Uterus (tissue), 2 donors: ENCODE data around the gene HCN2.

Experiments
- POLR2A ChIP-seq, 2 donors: fragments of 450-650 bp; IDR thresholded peaks; one replicate each; pipeline ENCODE4 v1.6.1; 2016; ENCODE audit warnings: antibody characterized with exemption in 2 of 2, mild to moderate bottlenecking in 1 of 2, moderate library complexity in 1 of 2
- TF ChIP-seq, protein P1 (sequence below), 4 experiments: fragments of 200-600 bp in 2 of 4; fragments of 450-650 bp in 2 of 4; sonication (generic) in 2 of 4; IDR thresholded peaks; one replicate each; pipeline ENCODE4 v1.5.1; 2016 to 2019; ENCODE audit warnings: antibody characterized with exemption in 4 of 4, mild to moderate bottlenecking in 2 of 4, moderate library complexity in 1 of 4

DNA sequence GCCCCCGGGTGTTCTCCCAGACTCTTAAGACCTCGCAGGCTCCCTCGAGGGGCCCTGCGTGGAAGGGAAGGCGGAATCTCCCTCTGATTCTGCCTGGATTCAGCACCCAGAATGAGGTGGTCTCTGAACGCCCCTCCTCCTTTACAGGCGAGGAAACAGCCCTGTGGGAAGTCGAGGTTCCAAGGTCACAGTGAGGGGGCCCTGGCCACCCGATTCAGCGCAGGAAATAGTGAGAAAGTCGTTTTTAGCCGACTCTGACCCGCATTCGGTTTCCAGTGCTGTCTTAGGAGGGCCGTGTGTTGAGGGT is 16.2 kb upstream of the HCN2 start:
- TF ChIP-seq, protein P1, sequence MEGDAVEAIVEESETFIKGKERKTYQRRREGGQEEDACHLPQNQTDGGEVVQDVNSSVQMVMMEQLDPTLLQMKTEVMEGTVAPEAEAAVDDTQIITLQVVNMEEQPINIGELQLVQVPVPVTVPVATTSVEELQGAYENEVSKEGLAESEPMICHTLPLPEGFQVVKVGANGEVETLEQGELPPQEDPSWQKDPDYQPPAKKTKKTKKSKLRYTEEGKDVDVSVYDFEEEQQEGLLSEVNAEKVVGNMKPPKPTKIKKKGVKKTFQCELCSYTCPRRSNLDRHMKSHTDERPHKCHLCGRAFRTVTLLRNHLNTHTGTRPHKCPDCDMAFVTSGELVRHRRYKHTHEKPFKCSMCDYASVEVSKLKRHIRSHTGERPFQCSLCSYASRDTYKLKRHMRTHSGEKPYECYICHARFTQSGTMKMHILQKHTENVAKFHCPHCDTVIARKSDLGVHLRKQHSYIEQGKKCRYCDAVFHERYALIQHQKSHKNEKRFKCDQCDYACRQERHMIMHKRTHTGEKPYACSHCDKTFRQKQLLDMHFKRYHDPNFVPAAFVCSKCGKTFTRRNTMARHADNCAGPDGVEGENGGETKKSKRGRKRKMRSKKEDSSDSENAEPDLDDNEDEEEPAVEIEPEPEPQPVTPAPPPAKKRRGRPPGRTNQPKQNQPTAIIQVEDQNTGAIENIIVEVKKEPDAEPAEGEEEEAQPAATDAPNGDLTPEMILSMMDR (IDR thresholded peaks at IDR 0.05), result no peak
- TF ChIP-seq POLR2A (IDR thresholded peaks at IDR 0.05), result no peak
